OCI-LY1 (cell line): ENCODE measurements around the gene ELFN1.

Experiments used
- H2AFZ ChIP-seq: fragments of 200-600 bp; sonication (generic), shearing (Covaris generic); 2 replicates; pipeline ENCODE4 v1.6.0; 2014; ENCODE audit warnings: antibody characterized with exemption, mild to moderate bottlenecking, low read length
- H3F3A ChIP-seq: fragments of 200-600 bp; sonication (generic), shearing (Covaris generic); 2 replicates; pipeline ENCODE4 v1.6.0; 2014; ENCODE audit warnings: mild to moderate bottlenecking, antibody characterized with exemption, low read length, moderate library complexity; ENCODE audit not compliant: insufficient read depth
- H3K27ac ChIP-seq: fragments of 200-600 bp; sonication (generic); 2 replicates; pipeline ENCODE4 v1.5.1; 2014; ENCODE audit warnings: low read length, mixed run types, mild to moderate bottlenecking, low read depth; ENCODE audit not compliant: poor library complexity, severe bottlenecking
- H3K27me3 ChIP-seq: fragments of 200-600 bp; sonication (generic); 2 replicates; pipeline ENCODE4 v1.6.0; 2014; ENCODE audit warnings: antibody characterized with exemption, mild to moderate bottlenecking, low read length, moderate library complexity; ENCODE audit not compliant: insufficient read depth
- H3K36me3 ChIP-seq: fragments of 200-600 bp; sonication (generic); 2 replicates; pipeline ENCODE4 v1.6.1; 2014; ENCODE audit warnings: mild to moderate bottlenecking, antibody characterized with exemption, low read length, moderate library complexity, mixed read lengths; ENCODE audit not compliant: insufficient read depth
- H3K4me1 ChIP-seq: fragments of 200-600 bp; sonication (generic); 2 replicates; pipeline ENCODE4 v1.5.1; 2014; ENCODE audit warnings: mild to moderate bottlenecking, low read length, moderate library complexity; ENCODE audit not compliant: insufficient read depth, severe bottlenecking
- H3K4me2 ChIP-seq: fragments of 200-600 bp; sonication (generic), shearing (Covaris generic); 2 replicates; pipeline ENCODE4 v1.6.1; 2014; ENCODE audit warnings: low read length
- H3K4me3 ChIP-seq: fragments of 200-600 bp; sonication (generic); 2 replicates; pipeline ENCODE4 v1.5.1; 2014; ENCODE audit warnings: low read length, low read depth, mild to moderate bottlenecking, mixed read lengths; ENCODE audit not compliant: poor library complexity, severe bottlenecking
- H3K79me2 ChIP-seq: fragments of 200-600 bp; shearing (Covaris generic); 2 replicates; pipeline ENCODE4 v1.6.1; 2016; ENCODE audit warnings: mixed run types, low read length, mixed read lengths; ENCODE audit not compliant: insufficient read depth
- H3K9ac ChIP-seq: fragments of 200-600 bp; sonication (generic), shearing (Covaris generic); 2 replicates; pipeline ENCODE4 v1.6.1; 2014; ENCODE audit warnings: mild to moderate bottlenecking, low read length, mixed read lengths
- H3K9me2 ChIP-seq: fragments of 200-600 bp; sonication (generic), shearing (Covaris generic); 2 replicates; pipeline ENCODE4 v1.6.1; 2014; ENCODE audit warnings: low read depth, mild to moderate bottlenecking, low read length, mixed read lengths
- H3K9me3 ChIP-seq: fragments of 200-600 bp; shearing (Covaris generic); 2 replicates; pipeline ENCODE4 v1.6.1; 2014; ENCODE audit warnings: low read length, mixed read lengths
- H4K20me1 ChIP-seq: fragments of 200-600 bp; sonication (generic), shearing (Covaris generic); 2 replicates; pipeline ENCODE4 v1.6.0; 2016; ENCODE audit warnings: mild to moderate bottlenecking, low read length; ENCODE audit not compliant: insufficient read depth
- EZH2 ChIP-seq: fragments of 200-600 bp; sonication (generic), shearing (Covaris generic); IDR thresholded peaks from 2 replicates; pipeline ENCODE4 v1.8.0; 2017; ENCODE audit warnings: borderline replicate concordance, mixed run types, mild to moderate bottlenecking, antibody characterized with exemption, low read length, moderate library complexity, mixed read lengths
- TF ChIP-seq, protein P1 (sequence below): fragments of 200-600 bp; sonication (generic), shearing (Covaris generic); IDR thresholded peaks from 2 replicates; pipeline ENCODE4 v1.5.1; 2017; ENCODE audit warnings: mild to moderate bottlenecking, antibody characterized with exemption, low read length, moderate library complexity, mixed read lengths

The ELFN1 gene

GRCh38 chr7:1688542-1688941, 18.5 kb downstream of the ELFN1 start:
- Histone ChIP-seq H3F3A (no peaks in the 10 kb centered on the region), H3K27ac (no peak overlapping the region), H3K4me3 (no peak overlapping the region), H2AFZ (no peak overlapping the region), H3K4me1 (no peaks in the 10 kb centered on the region), H3K9me2 (no peaks in the 10 kb centered on the region), H3K79me2 (no peaks in the 10 kb centered on the region), H3K36me3 (0 out of 2 replicates have a peak, but pooled peaks cover 1% of the 10 kb centered on the region), H3K4me2 (no peak overlapping the region), H4K20me1 (no peaks in the 10 kb centered on the region), H3K9ac (no peak overlapping the region), H3K9me3 (peaks cover 12% of the 10 kb centered on the region; the same call in 1 of the 2 replicates), H3K27me3 (peaks cover 5% of the 10 kb centered on the region)
- TF ChIP-seq, protein P1, sequence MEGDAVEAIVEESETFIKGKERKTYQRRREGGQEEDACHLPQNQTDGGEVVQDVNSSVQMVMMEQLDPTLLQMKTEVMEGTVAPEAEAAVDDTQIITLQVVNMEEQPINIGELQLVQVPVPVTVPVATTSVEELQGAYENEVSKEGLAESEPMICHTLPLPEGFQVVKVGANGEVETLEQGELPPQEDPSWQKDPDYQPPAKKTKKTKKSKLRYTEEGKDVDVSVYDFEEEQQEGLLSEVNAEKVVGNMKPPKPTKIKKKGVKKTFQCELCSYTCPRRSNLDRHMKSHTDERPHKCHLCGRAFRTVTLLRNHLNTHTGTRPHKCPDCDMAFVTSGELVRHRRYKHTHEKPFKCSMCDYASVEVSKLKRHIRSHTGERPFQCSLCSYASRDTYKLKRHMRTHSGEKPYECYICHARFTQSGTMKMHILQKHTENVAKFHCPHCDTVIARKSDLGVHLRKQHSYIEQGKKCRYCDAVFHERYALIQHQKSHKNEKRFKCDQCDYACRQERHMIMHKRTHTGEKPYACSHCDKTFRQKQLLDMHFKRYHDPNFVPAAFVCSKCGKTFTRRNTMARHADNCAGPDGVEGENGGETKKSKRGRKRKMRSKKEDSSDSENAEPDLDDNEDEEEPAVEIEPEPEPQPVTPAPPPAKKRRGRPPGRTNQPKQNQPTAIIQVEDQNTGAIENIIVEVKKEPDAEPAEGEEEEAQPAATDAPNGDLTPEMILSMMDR = no peak
- TF ChIP-seq EZH2 = no peak

GRCh38 chr7:1689311-1689710, 19.2 kb downstream of the ELFN1 start:
- H3K9ac ChIP-seq = no peak overlapping the region
- TF ChIP-seq EZH2 = no peak
- TF ChIP-seq, protein P1 = no peak

GRCh38 chr7:1690359-1690958, 20.4 kb downstream of the ELFN1 start:
- Histone ChIP-seq H3K4me1 (no peaks in the 10 kb centered on the region), H3K27me3 (peaks cover 11% of the 10 kb centered on the region; the same call in 1 of the 2 replicates), H3K27ac (no peak overlapping the region), H4K20me1 (no peaks in the 10 kb centered on the region), H3K4me2 (no peak overlapping the region), H3K4me3 (no peak overlapping the region), H3F3A (no peaks in the 10 kb centered on the region), H2AFZ (no peak overlapping the region), H3K9me3 (0 out of 2 replicates have a peak, but pooled peaks cover 2% of the 10 kb centered on the region), H3K36me3 (no peaks in the 10 kb centered on the region), H3K79me2 (no peaks in the 10 kb centered on the region), H3K9ac (no peak overlapping the region), H3K9me2 (no peaks in the 10 kb centered on the region)
- TF ChIP-seq, protein P1 = no peak
- no peak for TF ChIP-seq EZH2

More at GRCh38 chr7:1689311-1689710, 19.2 kb downstream of the ELFN1 start:
- Histone ChIP-seq H3K27me3 (peaks cover 9% of the 10 kb centered on the region), H4K20me1 (no peaks in the 10 kb centered on the region), H3K27ac (no peak overlapping the region), H3K9me3 (peaks cover 7% of the 10 kb centered on the region; the same call in 1 of the 2 replicates), H3K4me1 (no peaks in the 10 kb centered on the region), H3K36me3 (no peaks in the 10 kb centered on the region), H2AFZ (no peak overlapping the region), H3F3A (no peaks in the 10 kb centered on the region), H3K9me2 (no peaks in the 10 kb centered on the region), H3K4me2 (no peak overlapping the region), H3K4me3 (no peak overlapping the region), H3K79me2 (no peaks in the 10 kb centered on the region)
